ENCODE measurements around the gene SIN3B.
"Not testable (repeated sequence)": the region's sequence is repeated elsewhere in the genome, so short reads cannot be mapped to it uniquely, and the experiment has no call there.

SIN3B gene

GRCh38 chr19:16868423-16869130 is 39.4 kb downstream of the SIN3B start:
- no peak for DNase-seq

GRCh38 chr19:16869331-16869972 is 40.3 kb downstream of the SIN3B start:
- DNase-seq = no peak

GRCh38 chr19:16871871-16872270 is 42.7 kb downstream of the SIN3B start:
- no peak for DNase-seq

- no peak for DNase-seq
Observed at GRCh38 chr19:16872728-16873127, 43.5 kb downstream of the SIN3B start.

GRCh38 chr19:16873594-16873993 is 44.4 kb downstream of the SIN3B start:
- DNase-seq = no peak

- no peak for DNase-seq
Observed at GRCh38 chr19:16874250-16874977, 45.2 kb downstream of the SIN3B start.

GRCh38 chr19:16874978-16875299 is 45.7 kb downstream of the SIN3B start:
- DNase-seq = not testable (repeated sequence)

GRCh38 chr19:16875584-16876555 is 46.7 kb downstream of the SIN3B start:
- no peak for DNase-seq

- DNase-seq = no peak
Observed at GRCh38 chr19:16876904-16877361, 47.7 kb downstream of the SIN3B start.

GRCh38 chr19:16877581-16877980 is 48.4 kb downstream of the SIN3B start:
- DNase-seq = no peak

GRCh38 chr19:16878181-16878965 is 49.2 kb downstream of the SIN3B start:
- DNase-seq = no peak

GRCh38 chr19:16880884-16881554 is 51.8 kb downstream of the SIN3B start:
- DNase-seq = no peak

- DNase-seq = no peak
Observed at GRCh38 chr19:16882146-16882545, 52.9 kb downstream of the SIN3B start.

GRCh38 chr19:16883522-16883921 is 54.3 kb downstream of the SIN3B start:
- no peak for DNase-seq

GRCh38 chr19:16885166-16885565 is 56.0 kb downstream of the SIN3B start:
- DNase-seq = no peak

GRCh38 chr19:16886305-16886880 is 57.2 kb downstream of the SIN3B start:
- DNase-seq = no peak

- no peak for DNase-seq
Observed at GRCh38 chr19:16887353-16888265, 58.4 kb downstream of the SIN3B start.

- no peak for DNase-seq
Observed at GRCh38 chr19:16888629-16889365, 59.6 kb downstream of the SIN3B start, which contains the start of gene F2RL3. Gene F2RL3 (plus strand): TSS chr19:16888999. CDS start chr19:16889190, 191 bp downstream.

- DNase-seq = no peak
Observed at GRCh38 chr19:16889366-16889882, 60.2 kb downstream of the SIN3B start.

Measured in activated CD4-positive, CD25-positive, alpha-beta regulatory T cell (primary cell).